GM12864 (cell line): ENCODE results near the gene FCRL5.

Experiments used
- DNase-seq: peaks from one replicate; pipeline ENCODE4 v3.0.0-alpha.2; 2011; ENCODE audit warnings: low read depth
- H3K4me3 ChIP-seq: 2 replicates; pipeline ENCODE4 v1.5.1; 2011; ENCODE audit warnings: mild to moderate bottlenecking, low read depth, low read length, control low read depth
- CTCF ChIP-seq: IDR thresholded peaks from 2 replicates; pipeline ENCODE4 v1.5.1; 2011; ENCODE audit warnings: low read depth, mild to moderate bottlenecking, moderate library complexity, low read length, control low read depth, inconsistent platforms; ENCODE audit errors: missing control alignments

Gene FCRL5

GRCh38 chr1:157515709-157516108 is 36.6 kb downstream of the FCRL5 start:
- no peak for TF ChIP-seq CTCF
- no peak for DNase-seq
- H3K4me3 ChIP-seq, result no peak overlapping the region

- no peak overlapping the region for H3K4me3 ChIP-seq
- TF ChIP-seq CTCF, result no peak
- DNase-seq, result no peak
Observed at GRCh38 chr1:157515141-157515540, 37.2 kb downstream of the FCRL5 start.

GRCh38 chr1:157512036-157512969 is 40.0 kb downstream of the FCRL5 start:
- no peak overlapping the region for H3K4me3 ChIP-seq
- no peak for DNase-seq
- TF ChIP-seq CTCF, result no peak

GRCh38 chr1:157509546-157510232 is 42.6 kb downstream of the FCRL5 start:
- no peak for TF ChIP-seq CTCF
- DNase-seq, result no peak
- peak overlapping the region; percentile 4; the same call in 1 of the 2 replicates for H3K4me3 ChIP-seq

- peak; percentile 90 for TF ChIP-seq CTCF
- DNase-seq, result peak; percentile 82
- peak overlapping the region; percentile 24; the same call in 1 of the 2 replicates for H3K4me3 ChIP-seq
Observed at GRCh38 chr1:157505481-157506272, 46.6 kb downstream of the FCRL5 start.

GRCh38 chr1:157504646-157505045 is 47.7 kb downstream of the FCRL5 start:
- no peak for TF ChIP-seq CTCF
- DNase-seq, result no peak
- no peak overlapping the region for H3K4me3 ChIP-seq
